HepG2 (cell line): ENCODE results near the gene NSUN5.
"Not testable (repeated sequence)": the region's sequence is repeated elsewhere in the genome, so short reads cannot be mapped to it uniquely, and the experiment has no call there.

ENCODE experiments used
- AKNA ChIP-seq: sonication (generic); formaldehyde crosslinking; IDR thresholded peaks from 2 replicates; pipeline ENCODE4 v1.4.0; 2020; ENCODE audit warnings: missing genetic modification reagents, borderline replicate concordance
- CEBPZ ChIP-seq: IDR thresholded peaks from 2 replicates; pipeline ENCODE4 v1.6.1; 2012; ENCODE audit warnings: low read length, improper control_type of control experiment
- CTCF ChIP-seq: sonication (generic); formaldehyde crosslinking; IDR thresholded peaks from 2 replicates; pipeline ENCODE4 v1.5.0; 2020; ENCODE audit warnings: mild to moderate bottlenecking, missing genetic modification reagents, moderate library complexity
- ZNF850 ChIP-seq: sonication (generic); formaldehyde crosslinking; conservative IDR thresholded peaks from 2 replicates; pipeline ENCODE4 v1.9.0; 2021; ENCODE audit warnings: mild to moderate bottlenecking, missing genetic modification reagents

- not testable (repeated sequence) for TF ChIP-seq CEBPZ; ZNF850 (CRISPR knock-in tag); AKNA
- peak; percentile 21; the same call in 1 of the 2 replicates for TF ChIP-seq CTCF (CRISPR knock-in tag)
Measured at GRCh38 chr7:73318656-73319204, 10.1 kb upstream of the NSUN5 start.
